ENCODE data around the gene HOXB9.

DNA sequence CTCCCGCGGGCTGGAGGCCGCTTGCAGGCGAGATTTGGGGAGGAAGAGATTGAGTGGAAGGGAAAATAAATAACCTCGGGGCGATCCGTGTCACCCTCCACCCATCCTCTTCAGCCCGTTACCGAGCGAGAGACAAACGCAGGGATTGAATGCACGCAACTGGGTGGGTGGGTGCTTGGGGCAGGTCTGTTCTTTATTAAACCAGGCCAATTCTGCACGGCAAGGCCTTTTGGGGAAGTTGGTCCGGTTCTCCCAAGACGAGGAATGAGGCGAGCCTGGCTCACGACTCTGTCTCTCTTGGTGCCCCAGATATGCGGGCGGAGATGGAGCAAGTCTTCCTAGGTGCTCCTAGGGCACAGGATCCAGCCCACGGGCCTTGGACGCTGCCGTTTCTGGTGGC, 14.9 kb downstream of the HOXB9 start:
- no peak for TF ChIP-seq CREB1 (CRISPR knock-in tag; IDR thresholded peaks at IDR 0.05; ENCODE audit: low read depth)
- TF ChIP-seq, protein P1, sequence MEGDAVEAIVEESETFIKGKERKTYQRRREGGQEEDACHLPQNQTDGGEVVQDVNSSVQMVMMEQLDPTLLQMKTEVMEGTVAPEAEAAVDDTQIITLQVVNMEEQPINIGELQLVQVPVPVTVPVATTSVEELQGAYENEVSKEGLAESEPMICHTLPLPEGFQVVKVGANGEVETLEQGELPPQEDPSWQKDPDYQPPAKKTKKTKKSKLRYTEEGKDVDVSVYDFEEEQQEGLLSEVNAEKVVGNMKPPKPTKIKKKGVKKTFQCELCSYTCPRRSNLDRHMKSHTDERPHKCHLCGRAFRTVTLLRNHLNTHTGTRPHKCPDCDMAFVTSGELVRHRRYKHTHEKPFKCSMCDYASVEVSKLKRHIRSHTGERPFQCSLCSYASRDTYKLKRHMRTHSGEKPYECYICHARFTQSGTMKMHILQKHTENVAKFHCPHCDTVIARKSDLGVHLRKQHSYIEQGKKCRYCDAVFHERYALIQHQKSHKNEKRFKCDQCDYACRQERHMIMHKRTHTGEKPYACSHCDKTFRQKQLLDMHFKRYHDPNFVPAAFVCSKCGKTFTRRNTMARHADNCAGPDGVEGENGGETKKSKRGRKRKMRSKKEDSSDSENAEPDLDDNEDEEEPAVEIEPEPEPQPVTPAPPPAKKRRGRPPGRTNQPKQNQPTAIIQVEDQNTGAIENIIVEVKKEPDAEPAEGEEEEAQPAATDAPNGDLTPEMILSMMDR (conservative IDR thresholded peaks at IDR 0.05; ENCODE audit: low read depth in 2 of 2) = no peak
- TF ChIP-seq POLR2AphosphoS5 (IDR thresholded peaks at IDR 0.05; ENCODE audit: low read depth) = no peak
- TF ChIP-seq EZH2phosphoT487 (IDR thresholded peaks at IDR 0.05; ENCODE audit: unreplicated experiment) = no peak
- no peak for TF ChIP-seq REST (IDR thresholded peaks at IDR 0.05; ENCODE audit: unreplicated experiment)
- no peak for TF ChIP-seq EZH2 (IDR thresholded peaks at IDR 0.05; ENCODE audit: low read depth, unreplicated experiment)
